ENCODE measurements around the gene SRP68.
"Not testable (repeated sequence)": the region's sequence is repeated elsewhere in the genome, so short reads cannot be mapped to it uniquely, and the experiment has no call there.

SRP68 gene

GRCh38 chr17:76077584-76078110 is 5.3 kb upstream of the SRP68 start:
- DNase-seq (ENCODE audit: extremely low read depth in 1 of 2, low read depth in 1 of 2), result no peak

- no peak for DNase-seq (ENCODE audit: extremely low read depth in 1 of 2, low read depth in 1 of 2)
Observed at GRCh38 chr17:76076765-76077583, 4.7 kb upstream of the SRP68 start.

- DNase-seq (ENCODE audit: extremely low read depth in 1 of 2, low read depth in 1 of 2), result no peak
Observed at GRCh38 chr17:76076146-76076764, 3.9 kb upstream of the SRP68 start.

DNA sequence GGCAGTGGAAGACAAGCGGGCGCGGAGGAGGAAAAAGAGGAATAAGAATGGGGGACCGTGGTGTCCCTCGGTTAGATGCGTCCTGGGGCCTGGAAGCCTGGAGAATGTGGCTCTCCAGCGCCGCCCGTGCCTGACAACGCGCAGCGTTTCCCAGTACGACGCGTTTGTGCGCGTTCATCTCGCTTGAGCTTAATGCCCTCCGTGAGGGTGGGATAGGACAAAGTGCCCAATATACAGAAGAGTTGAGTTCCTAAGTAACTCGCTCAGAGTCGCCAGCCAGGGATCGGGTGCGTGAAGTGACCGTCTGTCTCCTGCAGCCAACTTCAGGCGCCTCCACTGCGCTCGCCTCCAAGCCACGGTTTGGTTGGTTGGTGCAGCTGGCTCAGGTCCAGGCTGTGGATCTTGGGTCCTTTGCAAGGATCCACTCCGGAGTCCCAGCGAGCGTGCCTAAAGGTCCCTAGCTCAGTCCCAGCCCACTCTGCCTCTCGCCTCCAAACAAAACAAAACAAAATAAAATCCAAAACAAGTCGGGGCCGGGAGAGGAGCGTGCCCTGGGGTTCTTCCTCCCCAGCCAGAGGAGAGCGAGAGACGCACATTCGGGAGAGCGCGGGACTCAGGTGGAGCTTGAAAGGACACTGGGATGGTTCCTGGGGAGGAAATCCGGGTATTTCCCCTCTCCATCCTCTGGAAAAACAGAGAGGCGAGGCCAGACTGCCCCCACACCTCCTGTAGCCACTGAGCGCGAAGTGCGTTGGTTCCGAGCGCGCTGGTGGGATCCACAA is 3.2 kb upstream of the SRP68 start:
- DNase-seq (ENCODE audit: extremely low read depth in 1 of 2, low read depth in 1 of 2), result no peak

- no peak for DNase-seq (ENCODE audit: extremely low read depth in 1 of 2, low read depth in 1 of 2)
Observed at GRCh38 chr17:76074390-76075363, 2.4 kb upstream of the SRP68 start, which contains the start of gene GALR2. Gene GALR2, plus strand, starts transcription at chr17:76074781. Its CDS starts 103 bp downstream, at chr17:76074884.

GRCh38 chr17:76071531-76072147 is 678 bp downstream of the SRP68 start:
- DNase-seq (ENCODE audit: extremely low read depth in 1 of 2, low read depth in 1 of 2), result no peak

DNA sequence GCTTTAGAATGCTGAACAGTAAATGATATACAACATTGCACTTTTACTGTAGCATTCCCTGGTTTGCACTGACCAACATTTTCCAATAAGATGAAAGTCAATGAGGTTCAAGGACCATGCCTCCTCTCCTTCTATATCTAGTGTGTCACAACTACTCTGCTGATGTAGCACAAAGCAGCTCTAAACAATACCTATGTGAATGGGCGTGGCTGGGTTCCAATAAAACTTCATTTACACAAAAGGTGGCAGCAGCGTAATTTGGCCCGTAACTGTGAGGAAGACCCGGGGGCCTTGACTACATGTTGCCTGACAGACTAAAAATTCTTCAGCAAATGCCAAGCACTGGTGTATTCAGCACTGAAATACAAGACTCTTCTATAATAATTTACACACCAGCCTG is 6.5 kb downstream of the SRP68 start:
- no peak for DNase-seq (ENCODE audit: extremely low read depth in 1 of 2, low read depth in 1 of 2)

GRCh38 chr17:76063875-76064546 is 8.3 kb downstream of the SRP68 start:
- DNase-seq (ENCODE audit: extremely low read depth in 1 of 2, low read depth in 1 of 2), result no peak

GRCh38 chr17:76058264-76058663 is 14.1 kb downstream of the SRP68 start:
- DNase-seq (ENCODE audit: extremely low read depth in 1 of 2, low read depth in 1 of 2), result not testable (repeated sequence)

DNA sequence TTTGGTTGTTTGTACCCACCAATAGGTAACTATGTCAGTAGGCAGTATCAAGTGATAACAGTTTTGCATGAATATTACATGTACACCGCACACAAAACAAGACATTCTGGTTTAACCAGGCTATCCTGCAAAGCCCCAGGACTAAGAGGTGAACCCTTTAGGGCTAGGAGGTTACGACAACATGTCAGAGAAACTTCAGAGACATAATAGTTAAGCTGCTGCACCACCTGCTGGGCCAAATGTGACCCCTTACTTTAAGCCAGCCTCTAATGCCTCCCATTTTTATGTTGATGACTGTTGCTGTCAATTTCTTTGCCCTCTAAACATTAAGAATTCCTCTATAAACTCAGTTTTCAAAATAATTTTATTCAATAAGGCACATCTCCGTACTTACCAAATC is 15.4 kb downstream of the SRP68 start:
- no peak for DNase-seq (ENCODE audit: extremely low read depth in 1 of 2, low read depth in 1 of 2)

- no peak for DNase-seq (ENCODE audit: extremely low read depth in 1 of 2, low read depth in 1 of 2)
Observed at GRCh38 chr17:76054112-76054476, 18.2 kb downstream of the SRP68 start.

- no peak for DNase-seq (ENCODE audit: extremely low read depth in 1 of 2, low read depth in 1 of 2)
Observed at GRCh38 chr17:76053246-76054111, 18.8 kb downstream of the SRP68 start.

- no peak for DNase-seq (ENCODE audit: extremely low read depth in 1 of 2, low read depth in 1 of 2)
Observed at GRCh38 chr17:76051561-76051960, 20.8 kb downstream of the SRP68 start.

DNA sequence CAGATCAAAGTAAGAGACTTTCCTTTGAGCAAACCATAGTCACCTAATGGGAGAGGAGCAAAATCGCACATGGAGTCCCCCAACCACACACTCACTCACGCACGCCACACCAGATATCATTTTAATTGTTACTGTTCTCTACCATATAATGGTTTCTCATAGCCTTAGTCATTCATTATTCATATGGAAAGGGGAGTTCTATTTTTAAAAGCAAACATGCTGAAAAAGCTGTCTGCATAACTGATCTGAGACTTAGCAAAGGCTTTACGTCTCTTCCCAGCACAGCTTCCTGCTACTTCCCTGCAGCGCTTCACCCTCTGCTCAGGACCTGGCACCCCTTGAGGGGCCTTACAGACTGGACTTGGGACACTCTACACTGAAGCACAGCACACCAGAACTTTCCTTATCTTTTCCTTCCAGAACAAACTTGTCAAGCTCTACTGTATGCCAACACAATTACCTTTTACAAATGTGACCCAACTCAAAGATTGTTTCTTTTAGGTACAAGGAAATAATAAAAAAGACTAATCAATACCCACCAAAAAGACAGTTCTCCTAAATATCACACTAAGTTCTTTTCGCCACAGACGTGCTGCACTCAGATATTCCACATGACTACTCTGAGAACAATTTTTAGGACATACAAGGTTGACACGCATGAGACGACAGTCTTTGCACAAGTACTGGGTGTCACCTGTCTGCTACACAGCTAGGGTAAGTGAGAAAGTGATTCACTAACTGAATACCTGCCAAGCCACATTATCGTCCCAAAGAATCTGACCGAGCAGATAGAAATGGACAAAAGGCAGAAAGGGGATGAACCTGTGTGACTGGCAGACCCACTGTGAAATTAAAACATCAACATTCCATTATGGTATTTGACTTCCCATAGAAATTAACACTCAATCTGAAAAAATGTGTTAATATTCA is 21.5 kb downstream of the SRP68 start:
- DNase-seq (ENCODE audit: extremely low read depth in 1 of 2, low read depth in 1 of 2), result no peak

- no peak for DNase-seq (ENCODE audit: extremely low read depth in 1 of 2, low read depth in 1 of 2)
Observed at GRCh38 chr17:76049836-76050537, 22.3 kb downstream of the SRP68 start.

DNA sequence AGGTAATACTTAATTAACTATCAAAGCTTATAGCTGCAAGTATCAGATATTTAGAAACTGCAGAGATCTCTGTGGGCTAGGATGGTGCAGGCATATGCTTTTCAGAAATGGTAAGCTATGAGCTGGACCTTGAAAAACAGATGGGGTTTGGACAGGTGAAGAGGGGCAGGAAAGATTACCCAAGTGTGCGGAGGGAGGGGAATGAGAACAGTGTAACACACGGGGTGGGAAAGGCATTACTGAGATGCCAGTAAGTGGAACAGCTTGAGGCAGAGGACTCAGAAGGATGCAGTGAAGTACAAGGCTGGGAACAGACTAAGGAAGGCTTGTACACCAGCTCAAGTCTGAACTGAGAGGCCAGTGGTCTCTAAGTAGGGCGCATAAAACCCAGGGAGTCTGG is 23.1 kb downstream of the SRP68 start:
- DNase-seq (ENCODE audit: extremely low read depth in 1 of 2, low read depth in 1 of 2), result no peak

DNA sequence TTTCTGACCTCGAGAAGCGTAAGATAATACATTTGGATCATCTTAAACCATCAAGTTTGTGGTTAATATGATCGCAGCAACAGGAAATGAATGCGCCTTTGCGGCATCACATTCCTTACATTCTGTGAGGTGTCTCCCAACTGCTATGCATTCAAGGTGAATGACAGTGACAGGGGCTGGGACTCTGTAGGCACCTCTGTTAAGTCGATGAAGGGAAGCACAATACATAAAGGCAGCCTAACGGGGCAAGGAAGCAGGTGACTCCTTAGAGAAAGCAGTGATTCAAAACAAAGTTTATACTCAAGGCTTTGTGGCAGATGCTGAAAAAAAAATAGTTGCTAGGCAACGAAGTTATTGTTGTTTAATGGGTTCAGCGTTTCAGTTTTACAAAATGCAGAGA is 23.6 kb downstream of the SRP68 start:
- DNase-seq (ENCODE audit: extremely low read depth in 1 of 2, low read depth in 1 of 2), result no peak
